Muscle layer of duodenum (tissue), 2 donors: Measurements from ENCODE around the gene LDLRAD4.

ENCODE experiments used
- H3K27ac ChIP-seq: one replicate; pipeline ENCODE4 v1.7.0; 2013; ENCODE audit warnings: mild to moderate bottlenecking, low read length
- H3K27me3 ChIP-seq: one replicate; pipeline ENCODE4 v1.7.0; 2013; ENCODE audit warnings: low read depth, mild to moderate bottlenecking, control low read depth, low read length
- H3K36me3 ChIP-seq, 2 donors: one replicate each; pipeline ENCODE4 v1.7.0; 2013; ENCODE audit warnings: low read length in 2 of 2, control low read depth in 1 of 2, mild to moderate bottlenecking in 1 of 2; ENCODE audit not compliant: insufficient read depth in 2 of 2, control insufficient read depth in 1 of 2
- H3K4me1 ChIP-seq, 2 donors: one replicate each; pipeline ENCODE4 v1.7.0; 2013; ENCODE audit warnings: low read length in 2 of 2, mild to moderate bottlenecking in 2 of 2, control low read depth in 1 of 2, moderate library complexity in 1 of 2; ENCODE audit not compliant: insufficient read depth in 2 of 2, control insufficient read depth in 1 of 2
- H3K4me3 ChIP-seq, 2 donors: one replicate each; pipeline ENCODE4 v1.7.0; 2013; ENCODE audit warnings: low read length in 2 of 2, low read depth in 1 of 2, mild to moderate bottlenecking in 1 of 2
- H3K9me3 ChIP-seq, 2 donors: one replicate each; pipeline ENCODE4 v1.7.0; 2013; ENCODE audit warnings: low read length in 2 of 2, control low read depth in 1 of 2, mild to moderate bottlenecking in 1 of 2; ENCODE audit not compliant: control insufficient read depth in 1 of 2
- donor health status: healthy.

LDLRAD4 gene

DNA sequence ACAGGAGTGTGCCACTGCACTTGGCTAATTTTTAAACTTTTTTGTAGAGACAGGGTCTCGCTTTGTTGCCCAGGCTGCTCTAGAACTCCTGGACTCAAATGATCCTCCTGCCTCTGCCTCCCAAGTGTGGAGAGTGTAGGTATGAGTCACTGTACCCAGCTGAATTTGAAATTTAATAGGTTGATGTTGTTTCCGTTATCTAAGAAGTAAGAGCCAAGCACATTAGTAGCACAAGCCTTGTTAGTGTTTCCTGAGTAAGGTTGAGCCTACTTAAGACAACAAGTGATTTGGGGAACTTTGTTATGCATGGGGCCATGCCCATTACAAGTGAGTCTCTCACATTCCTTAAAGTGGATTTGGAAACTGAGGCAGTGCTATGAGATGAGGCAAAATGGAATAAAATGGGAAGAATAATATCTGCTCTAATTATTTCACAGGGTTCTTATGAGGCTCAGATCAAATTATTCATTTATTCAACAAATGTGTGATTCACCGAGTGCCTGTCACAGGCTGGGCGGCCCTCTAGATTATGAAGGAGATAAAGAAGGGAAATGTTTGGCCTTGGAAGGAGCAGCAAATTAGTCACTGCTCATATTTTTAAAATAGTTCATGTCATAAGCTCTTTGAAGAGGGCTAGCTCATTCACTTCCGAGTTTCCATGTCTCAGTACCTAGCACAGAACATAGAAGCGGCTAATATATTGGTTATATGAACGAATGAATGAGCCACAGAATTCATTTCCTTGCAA is 217.2 kb downstream of the LDLRAD4 start:
- H3K4me1 ChIP-seq, result no peaks in the 10 kb centered on the region
- no peak overlapping the region for H3K27ac ChIP-seq

DNA sequence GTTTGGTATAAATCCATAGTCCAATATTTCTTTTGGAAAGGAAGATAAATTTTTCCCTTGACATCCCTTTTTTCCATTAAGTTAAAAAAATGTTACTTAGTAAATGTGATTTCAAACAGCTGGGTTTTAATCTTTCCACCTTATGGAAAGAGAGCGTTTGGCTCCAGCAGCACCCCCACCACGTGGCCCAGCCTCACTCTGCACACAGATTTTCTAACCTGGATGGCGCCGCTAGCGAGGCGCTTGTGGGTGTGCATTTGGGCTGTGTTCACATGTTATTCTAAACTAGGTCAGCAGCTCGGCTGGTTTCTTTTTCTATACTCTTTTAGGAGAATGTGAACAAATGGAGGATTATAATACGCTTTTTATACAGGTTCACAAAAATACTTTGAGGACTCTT is 218.0 kb downstream of the LDLRAD4 start:
- Histone ChIP-seq H3K9me3 (no peaks in the 10 kb centered on the region), H3K4me1 (no peaks in the 10 kb centered on the region), H3K27me3 (no peaks in the 10 kb centered on the region), H3K36me3 (no peaks in the 10 kb centered on the region), H3K27ac (no peak overlapping the region), H3K4me3 (no peak overlapping the region)

More for the DNA sequence above, 217.2 kb downstream of the LDLRAD4 start:
- no peaks in the 10 kb centered on the region for H3K27me3 ChIP-seq
- no peaks in the 10 kb centered on the region for H3K9me3 ChIP-seq
- no peak overlapping the region for H3K4me3 ChIP-seq
- H3K36me3 ChIP-seq, result no peaks in the 10 kb centered on the region

DNA sequence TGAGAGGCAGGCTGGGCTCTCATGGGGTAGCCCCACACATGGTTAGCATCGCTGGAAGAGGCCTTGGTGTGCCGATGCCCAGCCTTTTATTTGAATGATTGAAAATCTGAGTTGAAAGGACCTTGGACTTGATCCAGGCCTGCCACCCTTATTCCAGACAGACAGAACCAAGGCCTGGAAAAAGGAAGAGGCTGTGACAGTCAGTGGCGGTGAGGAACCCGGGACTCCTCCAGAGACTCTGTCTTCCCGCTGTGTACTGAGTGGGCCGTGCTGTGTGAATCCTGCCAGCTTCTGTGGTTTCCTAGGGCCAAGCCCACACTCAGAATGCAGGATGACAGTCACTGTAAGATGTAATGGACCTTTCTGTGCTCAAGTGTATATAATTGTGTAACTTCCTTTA is 218.5 kb downstream of the LDLRAD4 start:
- H3K27ac ChIP-seq, result no peak overlapping the region
- no peaks in the 10 kb centered on the region for H3K9me3 ChIP-seq
- H3K36me3 ChIP-seq, result no peaks in the 10 kb centered on the region
- no peak overlapping the region for H3K4me3 ChIP-seq
- no peaks in the 10 kb centered on the region for H3K27me3 ChIP-seq
- H3K4me1 ChIP-seq, result no peaks in the 10 kb centered on the region

DNA sequence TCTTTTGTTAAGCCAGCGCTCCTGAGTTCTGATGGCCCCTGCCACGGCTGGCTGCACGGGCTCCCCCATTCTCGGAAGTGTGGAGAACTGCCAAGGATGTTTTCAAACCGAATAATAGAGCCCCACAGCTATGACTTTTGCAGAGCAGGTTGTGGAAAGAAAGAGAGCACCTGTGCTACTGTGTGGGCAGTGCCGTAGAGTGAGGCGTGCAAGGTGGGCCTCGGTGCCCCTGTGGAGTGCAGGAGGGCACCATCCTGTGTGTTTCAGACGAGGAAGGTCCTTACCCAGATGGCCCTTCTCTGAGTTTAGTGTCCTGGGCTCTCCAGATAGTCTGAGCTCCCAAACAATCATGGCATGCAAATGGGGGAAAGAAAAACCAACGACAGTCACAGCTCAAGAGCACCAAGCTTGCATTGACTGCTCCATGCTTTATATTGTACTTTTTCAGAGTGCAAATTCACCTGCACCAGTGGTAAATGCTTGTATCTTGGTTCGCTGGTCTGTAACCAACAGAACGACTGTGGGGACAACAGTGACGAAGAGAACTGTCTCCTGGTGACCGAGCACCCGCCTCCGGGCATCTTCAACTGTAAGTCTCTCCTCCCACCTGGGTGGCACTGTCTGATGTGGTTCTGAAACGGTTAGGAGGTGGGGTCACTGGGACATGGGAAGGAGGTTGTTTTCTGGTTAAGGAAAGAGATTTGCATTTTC is 219.4 kb downstream of the LDLRAD4 start:
- H3K36me3 ChIP-seq, result no peaks in the 10 kb centered on the region
- no peak overlapping the region for H3K27ac ChIP-seq
- H3K9me3 ChIP-seq, result no peaks in the 10 kb centered on the region
- no peaks in the 10 kb centered on the region for H3K27me3 ChIP-seq
- H3K4me3 ChIP-seq, result no peak overlapping the region
- H3K4me1 ChIP-seq, result no peaks in the 10 kb centered on the region

DNA sequence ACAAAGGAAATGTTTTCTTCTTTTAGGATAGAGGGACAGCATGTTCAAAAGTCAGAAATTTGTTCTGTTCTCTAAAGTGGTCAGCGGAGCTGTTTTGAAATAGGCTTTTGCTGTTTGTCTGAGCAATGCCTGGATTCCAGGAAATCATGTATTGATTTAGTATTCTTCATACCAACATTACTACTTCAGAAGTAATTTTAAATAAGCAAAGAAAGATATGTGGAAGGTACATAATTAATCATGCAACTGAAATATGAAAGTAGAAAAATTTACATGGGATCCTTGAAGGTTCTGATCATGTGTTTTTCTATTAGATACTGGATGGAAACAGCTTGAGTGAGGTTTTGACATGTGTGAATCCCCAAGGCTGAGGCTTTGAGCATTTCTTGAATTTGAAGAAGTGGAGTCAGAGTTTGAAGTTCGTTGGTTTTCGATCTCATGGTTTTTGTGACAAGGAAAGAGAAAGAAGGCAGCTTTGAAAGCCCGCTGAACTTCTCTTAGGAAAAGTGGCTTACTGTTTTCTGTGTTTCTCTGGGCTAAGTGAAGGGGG is 220.0 kb downstream of the LDLRAD4 start:
- no peaks in the 10 kb centered on the region for H3K9me3 ChIP-seq
- no peak overlapping the region for H3K4me3 ChIP-seq
- H3K27ac ChIP-seq, result no peak overlapping the region
- H3K4me1 ChIP-seq, result no peaks in the 10 kb centered on the region
- H3K36me3 ChIP-seq, result no peaks in the 10 kb centered on the region
- H3K27me3 ChIP-seq, result no peaks in the 10 kb centered on the region

DNA sequence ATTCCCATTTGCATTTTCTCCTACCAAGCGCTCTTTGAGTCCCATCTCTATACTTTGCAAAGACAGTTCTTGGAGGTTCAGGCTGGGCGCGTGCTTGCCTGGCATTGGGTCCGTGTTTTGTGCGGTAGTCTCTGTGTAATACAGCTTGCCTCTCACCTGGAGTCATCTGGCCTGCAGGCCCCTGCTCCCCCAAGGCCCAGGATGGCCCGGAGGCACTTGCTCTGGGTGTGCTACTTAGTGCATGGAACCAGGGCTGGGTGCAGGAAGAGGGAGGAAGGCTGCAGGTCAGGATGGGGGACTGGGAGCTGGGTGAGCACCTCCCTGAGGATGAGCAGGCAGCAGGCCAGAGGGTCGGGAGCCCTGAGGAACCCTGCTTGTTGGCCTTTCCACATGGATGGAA is 220.9 kb downstream of the LDLRAD4 start:
- H3K27me3 ChIP-seq, result no peaks in the 10 kb centered on the region
- H3K4me3 ChIP-seq, result no peak overlapping the region
- H3K9me3 ChIP-seq, result no peaks in the 10 kb centered on the region
- H3K27ac ChIP-seq, result no peak overlapping the region
- no peaks in the 10 kb centered on the region for H3K4me1 ChIP-seq
- no peaks in the 10 kb centered on the region for H3K36me3 ChIP-seq

DNA sequence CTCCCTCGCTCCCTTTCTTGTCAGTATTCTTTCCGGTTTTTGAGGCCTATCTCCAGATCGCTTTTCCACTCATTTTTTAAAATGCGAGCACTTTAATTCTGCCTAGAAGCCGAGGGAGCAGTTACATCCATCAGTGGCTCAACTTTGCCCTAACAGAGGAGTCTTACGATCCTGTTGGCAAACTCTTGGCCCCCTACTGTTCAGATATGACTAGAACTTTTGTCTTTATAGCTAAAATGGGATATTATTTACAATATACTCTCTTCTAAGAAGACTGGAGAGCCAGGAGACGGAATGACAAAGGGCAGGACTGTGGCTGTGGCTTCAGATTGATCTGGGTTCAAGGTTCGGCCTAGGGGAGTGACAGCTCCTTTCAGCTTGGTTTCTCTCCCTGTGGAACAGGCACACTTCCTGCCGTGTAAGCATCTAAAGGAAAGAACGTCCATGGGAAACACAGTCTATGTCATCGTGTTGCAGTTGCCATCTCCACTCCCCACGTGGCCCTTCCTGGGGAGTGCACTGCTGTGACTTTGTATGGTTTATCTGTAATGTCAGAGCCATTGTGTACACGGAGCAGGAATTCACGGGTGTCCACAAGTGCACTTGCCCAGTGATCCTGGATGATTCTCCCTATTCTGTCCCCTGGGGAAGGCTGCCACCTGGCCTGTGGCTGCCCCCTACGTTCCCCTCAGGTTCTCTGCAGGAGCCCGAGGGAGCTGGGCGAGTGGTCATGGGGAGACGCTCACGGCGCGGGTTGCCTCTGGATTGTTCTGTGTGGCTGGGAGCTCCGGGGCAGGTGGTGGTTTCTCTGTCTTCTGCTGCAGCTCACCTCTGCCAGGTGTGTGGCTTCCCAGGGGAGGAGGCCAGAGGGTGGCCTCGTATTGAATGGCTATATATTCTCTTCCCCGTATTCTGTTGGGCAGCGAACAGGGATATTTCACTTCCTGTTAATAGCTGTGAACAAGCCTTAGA is 222.0 kb downstream of the LDLRAD4 start:
- no peak overlapping the region for H3K4me3 ChIP-seq
- no peaks in the 10 kb centered on the region for H3K4me1 ChIP-seq
- H3K9me3 ChIP-seq, result no peaks in the 10 kb centered on the region
- no peaks in the 10 kb centered on the region for H3K27me3 ChIP-seq
- no peak overlapping the region for H3K27ac ChIP-seq
- H3K36me3 ChIP-seq, result no peaks in the 10 kb centered on the region

DNA sequence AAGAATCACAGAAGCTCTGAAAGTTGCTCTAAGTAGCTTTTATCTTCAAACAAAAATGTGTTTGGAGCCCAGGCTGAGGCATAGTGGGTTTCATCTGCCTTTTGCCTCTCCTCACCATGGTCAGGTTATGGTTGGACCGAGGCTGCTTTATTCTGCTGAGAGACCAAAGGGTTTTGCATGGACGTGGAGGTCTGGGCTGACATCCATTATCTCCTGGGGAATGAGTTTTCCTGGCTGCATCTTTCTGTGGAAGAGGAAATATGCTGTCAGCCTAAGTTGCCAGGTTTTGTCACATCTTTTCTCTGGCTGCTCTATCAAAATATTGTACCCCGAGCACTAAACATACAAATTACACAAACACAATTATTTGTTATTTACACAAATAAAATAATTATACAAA is 223.2 kb downstream of the LDLRAD4 start:
- Histone ChIP-seq H3K36me3 (no peaks in the 10 kb centered on the region), H3K27me3 (no peaks in the 10 kb centered on the region), H3K4me1 (no peaks in the 10 kb centered on the region), H3K4me3 (no peak overlapping the region), H3K9me3 (no peaks in the 10 kb centered on the region), H3K27ac (no peak overlapping the region)

DNA sequence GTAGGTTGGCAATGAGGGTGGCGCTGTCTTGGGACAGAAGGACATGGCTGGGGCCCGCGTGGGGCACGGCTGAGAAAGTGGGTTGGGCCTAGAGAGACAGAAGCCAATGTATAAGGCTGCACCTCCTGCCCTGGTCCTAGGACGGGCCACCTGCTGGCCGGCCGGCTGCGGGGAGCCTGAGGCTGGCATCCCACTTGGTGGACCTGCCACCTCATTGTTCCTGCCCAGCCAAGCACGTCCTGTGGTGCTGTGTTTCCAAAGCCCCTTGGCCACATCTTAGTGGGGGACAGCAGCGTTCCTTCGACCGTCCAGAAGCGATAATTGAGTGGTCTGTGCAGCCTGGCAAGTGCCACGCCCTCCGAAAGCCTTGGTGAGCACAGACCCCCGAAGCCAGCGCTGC is 223.9 kb downstream of the LDLRAD4 start:
- Histone ChIP-seq H3K27me3 (no peaks in the 10 kb centered on the region), H3K36me3 (no peaks in the 10 kb centered on the region), H3K4me1 (no peaks in the 10 kb centered on the region), H3K4me3 (no peak overlapping the region), H3K27ac (no peak overlapping the region), H3K9me3 (no peaks in the 10 kb centered on the region)

DNA sequence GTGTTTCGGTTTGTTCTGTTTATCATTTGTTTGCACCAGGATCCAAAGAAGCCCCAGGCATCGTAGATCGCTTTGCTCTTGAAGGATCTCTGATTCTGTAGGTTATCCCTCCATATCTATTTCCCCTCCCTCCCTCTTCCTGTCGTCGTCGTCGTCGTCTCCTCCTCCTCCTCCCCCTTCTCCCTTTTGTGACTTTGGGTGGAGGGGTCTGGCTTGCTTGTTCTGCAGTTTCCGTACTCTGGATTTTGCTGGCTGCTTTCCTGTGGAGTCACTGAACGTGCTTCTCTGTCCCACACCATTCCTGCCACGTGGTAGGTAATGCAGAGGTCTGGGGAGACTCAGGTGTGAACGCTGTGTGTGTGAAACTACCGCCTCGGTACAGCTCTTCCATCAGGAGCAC is 225.0 kb downstream of the LDLRAD4 start:
- Histone ChIP-seq H3K9me3 (no peaks in the 10 kb centered on the region), H3K27me3 (no peaks in the 10 kb centered on the region), H3K36me3 (no peaks in the 10 kb centered on the region), H3K27ac (no peak overlapping the region), H3K4me3 (no peak overlapping the region), H3K4me1 (peaks cover 0 to 7% of the 10 kb centered on the region in 2 donors)
